Upper lobe of right lung (tissue), 1 donor: Measurements from ENCODE around the gene PLA2G12B. TPM values are rescaled to one million over a fixed set of nuclear protein-coding genes. Genes with fewer than 3 reads are reported as not detected.
"Not testable (repeated sequence)": the region's sequence is repeated elsewhere in the genome, so short reads cannot be mapped to it uniquely, and the experiment has no call there.

Source experiments
- ATAC-seq: fragments of 200-7000 bp; cut with Tn5 transposase; one replicate; pipeline ENCODE4 v1.9.1; 2020; ENCODE audit warnings: mild to moderate bottlenecking, moderate library complexity
- DNase-seq: peaks from one replicate; pipeline ENCODE4 v3.0.0-alpha.2; 2020
- H3K27ac ChIP-seq: fragments of 200-600 bp; one replicate; pipeline ENCODE4 v1.8.0; 2022
- H3K27me3 ChIP-seq: fragments of 200-600 bp; one replicate; pipeline ENCODE4 v1.8.0; 2022; ENCODE audit warnings: mild to moderate bottlenecking
- H3K36me3 ChIP-seq: fragments of 200-600 bp; one replicate; pipeline ENCODE4 v1.8.0; 2022
- H3K4me1 ChIP-seq: fragments of 200-600 bp; one replicate; pipeline ENCODE4 v1.8.0; 2022
- H3K4me3 ChIP-seq: fragments of 200-600 bp; one replicate; pipeline ENCODE4 v1.8.0; 2022; ENCODE audit warnings: mild to moderate bottlenecking
- H3K9me3 ChIP-seq: fragments of 200-600 bp; one replicate; pipeline ENCODE4 v1.8.0; 2022
- CTCF ChIP-seq: fragments of 200-600 bp; IDR thresholded peaks from one replicate; pipeline ENCODE4 v1.8.0; 2022; ENCODE audit warnings: antibody characterized with exemption
- intact Hi-C: fragments of 100-400 bp; cut with DNase I; formaldehyde crosslinking; loops from one replicate; pipeline ENCODE4 v1.11.0; 2022
- total RNA-seq: library from RNA; stranded (reverse); fragmentation: NEBNext Ultra II Directional; extraction: Animal tissue kit (Norgen Biotek cat#: 25700); gene quantifications from one replicate; pipeline ENCODE4 v1.2.1, GENCODE V29; 2021
- donor health status: DM: no; HTN: yes; CAD: no; lungs with severe emphysema.

PLA2G12B gene
- total RNA-seq, 1 donor from 2014 or later = 1.2 TPM

- no peaks in the 10 kb centered on the region for H3K27me3 ChIP-seq
- no peaks in the 10 kb centered on the region for H3K36me3 ChIP-seq
- ATAC-seq (no peak), DNase-seq (no peak)
- no peaks in the 10 kb centered on the region for H3K4me1 ChIP-seq
- H3K4me3 ChIP-seq = no peak overlapping the region
- H3K9me3 ChIP-seq = no peaks in the 10 kb centered on the region
- H3K27ac ChIP-seq = no peak overlapping the region
- no peak for TF ChIP-seq CTCF
- intact Hi-C loops = no loop called here
Observed at GRCh38 chr10:72930276-72930675, 24.3 kb downstream of the PLA2G12B start.

DNA sequence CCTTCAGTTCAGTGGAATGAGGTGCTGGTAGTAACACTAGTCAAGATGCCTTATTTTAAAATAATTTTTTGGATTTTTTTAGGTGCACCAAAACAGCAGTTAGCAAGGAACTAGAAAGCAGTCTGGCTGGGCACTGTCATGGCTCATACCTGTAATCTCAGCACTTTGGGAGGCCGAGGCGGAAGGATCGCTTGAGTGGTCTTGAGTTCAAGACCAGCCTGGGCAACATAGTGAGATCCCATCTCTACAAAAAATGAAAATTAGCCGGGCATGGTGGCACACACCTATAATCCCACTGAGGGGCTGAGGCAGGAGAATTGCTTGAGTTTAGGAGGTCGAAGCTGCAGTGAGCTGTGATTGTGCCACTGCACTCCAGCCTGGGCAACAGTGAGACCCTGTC is 25.8 kb downstream of the PLA2G12B start:
- Histone ChIP-seq H3K9me3 (no peaks in the 10 kb centered on the region), H3K27ac (no peak overlapping the region), H3K36me3 (no peaks in the 10 kb centered on the region), H3K4me1 (no peaks in the 10 kb centered on the region), H3K27me3 (no peaks in the 10 kb centered on the region), H3K4me3 (no peak overlapping the region)
- no peak for DNase-seq
- no peak for TF ChIP-seq CTCF
- intact Hi-C loops = no loop called here
- ATAC-seq = no peak

DNA sequence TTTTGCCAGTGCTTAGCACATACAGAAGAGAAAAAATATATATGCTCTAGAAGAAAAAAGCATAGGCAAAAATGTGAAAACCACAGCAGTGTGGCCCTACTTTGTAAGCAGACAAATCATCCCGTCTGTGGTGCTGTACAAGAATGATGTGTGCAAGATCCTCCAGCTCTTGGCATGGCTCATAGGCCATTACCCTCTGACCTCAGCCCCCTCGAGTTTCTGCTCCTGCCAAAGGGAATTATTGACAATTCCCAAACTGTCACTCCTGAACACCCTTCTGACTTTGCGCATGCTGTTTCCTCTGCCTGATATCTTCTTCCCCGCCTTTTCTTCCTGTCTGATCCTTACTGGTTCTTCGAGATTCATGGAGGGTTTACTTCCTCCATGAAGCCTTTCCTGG is 27.1 kb downstream of the PLA2G12B start:
- Histone ChIP-seq H3K4me1 (no peaks in the 10 kb centered on the region), H3K27ac (no peak overlapping the region), H3K27me3 (no peaks in the 10 kb centered on the region), H3K36me3 (no peaks in the 10 kb centered on the region), H3K9me3 (no peaks in the 10 kb centered on the region), H3K4me3 (no peak overlapping the region)
- intact Hi-C loops = no loop called here
- ATAC-seq (no peak), DNase-seq (no peak)
- no peak for TF ChIP-seq CTCF

DNA sequence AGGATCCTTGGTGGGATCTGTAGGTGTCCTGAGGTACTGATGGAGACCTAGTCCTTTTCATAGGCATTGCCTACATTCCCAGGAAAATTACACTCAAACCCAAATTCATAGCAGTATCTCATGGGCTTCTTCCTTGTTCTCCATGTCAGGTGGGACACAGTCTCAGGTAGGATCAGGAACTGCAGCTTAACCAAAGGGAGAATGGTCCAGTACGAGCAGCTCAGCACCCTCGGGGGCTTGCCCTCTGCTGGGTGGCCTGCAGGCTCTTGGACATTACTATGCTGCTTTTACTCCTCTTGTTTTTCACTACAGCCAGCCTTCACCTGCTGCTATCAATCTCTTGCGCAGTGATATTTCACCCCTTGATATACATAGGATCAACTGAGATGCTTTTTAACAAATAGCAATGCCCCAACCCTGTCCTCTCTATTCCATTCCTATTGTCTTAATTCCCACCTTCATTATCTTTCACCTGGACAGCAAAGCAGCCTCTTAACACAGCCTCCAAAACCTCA is 28.6 kb downstream of the PLA2G12B start:
- H3K36me3 ChIP-seq = no peaks in the 10 kb centered on the region
- DNase-seq = no peak
- peaks cover 3% of the 10 kb centered on the region for H3K9me3 ChIP-seq
- H3K4me1 ChIP-seq = no peaks in the 10 kb centered on the region
- H3K4me3 ChIP-seq = no peak overlapping the region
- no peaks in the 10 kb centered on the region for H3K27me3 ChIP-seq
- H3K27ac ChIP-seq = no peak overlapping the region
- ATAC-seq = no peak
- TF ChIP-seq CTCF = no peak
- intact Hi-C loops = no loop called here

DNA sequence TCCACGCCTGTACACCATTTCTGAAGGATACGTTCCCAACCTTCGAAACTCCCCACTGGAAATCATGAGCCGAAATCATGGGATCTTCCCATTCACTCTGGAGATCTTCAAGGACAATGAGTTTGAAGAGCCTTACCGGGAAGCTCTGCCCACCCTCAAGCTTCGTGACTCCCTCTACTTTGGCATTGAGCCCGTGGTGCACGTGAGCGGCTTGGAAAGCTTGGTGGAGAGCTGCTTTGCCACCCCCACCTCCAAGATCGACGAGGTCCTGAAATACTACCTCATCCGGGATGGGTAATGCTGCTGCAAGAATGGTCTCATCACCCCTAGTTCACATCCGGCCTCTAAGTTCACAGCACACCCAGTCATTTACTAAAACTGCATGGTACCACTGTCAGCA is 30.3 kb downstream of the PLA2G12B start:
- Histone ChIP-seq H3K9me3 (peaks cover 3% of the 10 kb centered on the region), H3K27me3 (no peaks in the 10 kb centered on the region), H3K4me1 (no peaks in the 10 kb centered on the region), H3K27ac (no peak overlapping the region), H3K36me3 (no peaks in the 10 kb centered on the region), H3K4me3 (no peak overlapping the region)
- no peak for DNase-seq
- no peak for ATAC-seq
- no peak for TF ChIP-seq CTCF
- intact Hi-C loops = no loop called here

DNA sequence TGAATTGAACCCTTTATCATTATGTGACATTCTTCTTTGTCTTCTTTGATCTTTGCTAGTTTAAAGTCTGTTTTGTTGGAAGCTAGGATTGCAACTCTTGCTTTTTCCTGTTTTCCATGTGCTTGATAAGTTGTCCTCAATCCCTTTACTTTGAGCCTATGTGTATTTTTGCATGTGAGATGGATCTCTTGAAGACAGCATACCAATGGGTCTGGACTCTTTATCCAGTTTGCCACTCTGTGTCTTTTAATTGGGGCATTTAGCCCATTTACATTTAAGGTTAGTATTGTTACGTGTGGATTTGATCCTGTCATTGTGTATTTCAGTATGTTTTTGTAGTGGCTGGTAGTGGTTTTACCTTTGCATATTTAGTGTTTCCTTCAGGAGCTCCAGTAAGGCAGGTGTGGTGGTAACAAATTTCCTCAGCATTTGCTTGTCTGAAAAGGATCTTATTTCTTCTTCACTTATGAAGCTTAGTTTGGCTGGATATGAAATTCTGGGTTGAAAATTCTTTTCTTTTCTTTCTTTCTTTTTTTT is 33.4 kb downstream of the PLA2G12B start:
- H3K4me1 ChIP-seq, intact Hi-C loops, DNase-seq, H3K9me3 ChIP-seq, H3K27ac ChIP-seq, H3K36me3 ChIP-seq, H3K4me3 ChIP-seq, ATAC-seq, H3K27me3 ChIP-seq: not testable (repeated sequence)
